H9 (cell line): ENCODE data around the gene ACADL. TPM values are rescaled to one million over a fixed set of nuclear protein-coding genes. Genes with fewer than 3 reads are reported as not detected.

Source experiments
- DNase-seq: peaks from one replicate; pipeline ENCODE4 v3.0.0-alpha.2; 2017
- H2AFZ ChIP-seq: one replicate; pipeline ENCODE4 v1.6.1; 2013; ENCODE audit warnings: mild to moderate bottlenecking, low read length, control low read depth, moderate library complexity
- H2AK5ac ChIP-seq: 2 replicates; pipeline ENCODE4 v1.6.1; 2013; ENCODE audit warnings: low read length, control low read depth, mixed read lengths; ENCODE audit not compliant: insufficient read length
- H2BK120ac ChIP-seq: one replicate; pipeline ENCODE4 v1.6.1; 2013; ENCODE audit warnings: low read depth, mild to moderate bottlenecking, low read length, control low read depth, inconsistent platforms; ENCODE audit not compliant: poor library complexity, severe bottlenecking
- H2BK12ac ChIP-seq: 2 replicates; pipeline ENCODE4 v1.6.1; 2013; ENCODE audit warnings: low read length, control low read depth, mixed read lengths, low read depth; ENCODE audit not compliant: insufficient read length
- H2BK15ac ChIP-seq: 2 replicates; pipeline ENCODE4 v1.6.1; 2013; ENCODE audit warnings: low read depth, low read length, control low read depth
- H2BK20ac ChIP-seq: one replicate; pipeline ENCODE4 v1.6.1; 2013; ENCODE audit warnings: low read depth, mild to moderate bottlenecking, low read length, control low read depth, inconsistent platforms; ENCODE audit not compliant: poor library complexity, severe bottlenecking
- H2BK5ac ChIP-seq: 2 replicates; pipeline ENCODE4 v1.6.1; 2013; ENCODE audit warnings: low read length, control low read depth, mixed read lengths; ENCODE audit not compliant: insufficient read length
- H3K14ac ChIP-seq: 2 replicates; pipeline ENCODE4 v1.6.1; 2013; ENCODE audit warnings: low read length, control low read depth; ENCODE audit not compliant: insufficient read depth
- H3K18ac ChIP-seq: 2 replicates; pipeline ENCODE4 v1.6.1; 2013; ENCODE audit warnings: low read depth, mild to moderate bottlenecking, mixed read lengths, low read length, control low read depth; ENCODE audit not compliant: insufficient read length
- H3K23ac ChIP-seq: 2 replicates; pipeline ENCODE4 v1.6.1; 2013; ENCODE audit warnings: low read length, control low read depth, mixed read lengths, low read depth; ENCODE audit not compliant: insufficient read length
- H3K23me2 ChIP-seq: 2 replicates; pipeline ENCODE4 v1.6.1; 2013; ENCODE audit warnings: low read depth, mild to moderate bottlenecking, mixed read lengths, low read length, control low read depth; ENCODE audit not compliant: insufficient read length, poor library complexity, severe bottlenecking
- H3K27ac ChIP-seq: 2 replicates; pipeline ENCODE4 v1.5.1; 2013; ENCODE audit warnings: low read length, control low read depth, mixed read lengths, low read depth; ENCODE audit not compliant: insufficient read length
- H3K27me3 ChIP-seq: 2 replicates; pipeline ENCODE4 v1.6.1; 2013; ENCODE audit warnings: low read length, control low read depth, inconsistent platforms; ENCODE audit not compliant: insufficient read depth
- H3K4ac ChIP-seq: 2 replicates; pipeline ENCODE4 v1.6.1; 2013; ENCODE audit warnings: low read depth, mild to moderate bottlenecking, control low read depth, inconsistent platforms, low read length, moderate library complexity
- H3K4me1 ChIP-seq: 2 replicates; pipeline ENCODE4 v1.6.1; 2013; ENCODE audit warnings: low read length, control low read depth, inconsistent platforms; ENCODE audit not compliant: insufficient read depth
- H3K4me2 ChIP-seq: 2 replicates; pipeline ENCODE4 v1.6.1; 2013; ENCODE audit warnings: low read length, control low read depth, mixed read lengths; ENCODE audit not compliant: insufficient read length, insufficient read depth
- H3K56ac ChIP-seq: 2 replicates; pipeline ENCODE4 v1.6.1; 2013; ENCODE audit warnings: low read depth, mild to moderate bottlenecking, mixed read lengths, low read length, control low read depth; ENCODE audit not compliant: insufficient read length
- H3K79me1 ChIP-seq: 2 replicates; pipeline ENCODE4 v1.6.1; 2013; ENCODE audit warnings: low read depth, mild to moderate bottlenecking, moderate library complexity, low read length, control low read depth, inconsistent platforms; ENCODE audit not compliant: insufficient read depth, poor library complexity, severe bottlenecking
- H3K79me2 ChIP-seq: 2 replicates; pipeline ENCODE4 v1.6.1; 2013; ENCODE audit warnings: low read length, control low read depth, inconsistent platforms; ENCODE audit not compliant: insufficient read depth
- H3K9ac ChIP-seq: 2 replicates; pipeline ENCODE4 v1.6.1; 2013; ENCODE audit warnings: low read length, control low read depth, mixed read lengths; ENCODE audit not compliant: insufficient read length; ENCODE audit errors: extremely low read depth
- H3K9me3 ChIP-seq: one replicate; pipeline ENCODE4 v1.6.1; 2013; ENCODE audit warnings: low read depth, low read length, inconsistent platforms; ENCODE audit not compliant: control insufficient read depth
- H3T11ph ChIP-seq: one replicate; pipeline ENCODE4 v1.6.1; 2013; ENCODE audit warnings: mild to moderate bottlenecking, low read length, control low read depth, inconsistent platforms
- H4K20me1 ChIP-seq: one replicate; pipeline ENCODE4 v1.6.1; 2013; ENCODE audit not compliant: control insufficient read depth, insufficient read length, insufficient read depth
- H4K5ac ChIP-seq: 2 replicates; pipeline ENCODE4 v1.6.1; 2013; ENCODE audit warnings: low read depth, mild to moderate bottlenecking, mixed read lengths, low read length, control low read depth; ENCODE audit not compliant: insufficient read length
- H4K8ac ChIP-seq: replicated peaks from 2 replicates; pipeline ENCODE4 v1.6.1; 2013; ENCODE audit warnings: low read length, control low read depth, mixed read lengths, low read depth; ENCODE audit not compliant: insufficient read length
- H4K91ac ChIP-seq: 2 replicates; pipeline ENCODE4 v1.6.1; 2013; ENCODE audit warnings: low read depth, mild to moderate bottlenecking, moderate library complexity, mixed read lengths, low read length, control low read depth; ENCODE audit not compliant: insufficient read length
- H3K27ac Mint-ChIP-seq, 3 experiments: 2 replicates in 2 of 3; 3 replicates in 1 of 3; pipeline ENCODE4 v1.8.0; 2020 to 2021; ENCODE audit warnings: mixed read lengths in 3 of 3, mild to moderate bottlenecking in 1 of 3, moderate library complexity in 1 of 3
- H3K27me3 Mint-ChIP-seq: 2 replicates; pipeline ENCODE4 v1.8.0; 2021; ENCODE audit warnings: low read depth, mild to moderate bottlenecking, moderate library complexity, mixed read lengths
- H3K36me3 Mint-ChIP-seq, 3 experiments: 2 replicates in 2 of 3; 3 replicates in 1 of 3; pipeline ENCODE4 v1.8.0; 2020 to 2021; ENCODE audit warnings: low read depth in 3 of 3, mixed read lengths in 3 of 3; ENCODE audit not compliant: insufficient read depth in 1 of 3
- H3K4me1 Mint-ChIP-seq, 2 experiments: 2 replicates each; pipeline ENCODE4 v1.8.0; 2020; ENCODE audit warnings: mixed read lengths in 2 of 2
- H3K4me3 Mint-ChIP-seq, 2 experiments: 2 replicates in 1 of 2; 3 replicates in 1 of 2; pipeline ENCODE4 v1.8.0; 2020 to 2021; ENCODE audit warnings: mild to moderate bottlenecking in 2 of 2, mixed read lengths in 2 of 2, moderate library complexity in 1 of 2
- H3K9me3 Mint-ChIP-seq, 2 experiments: 2 replicates in 1 of 2; 3 replicates in 1 of 2; pipeline ENCODE4 v1.8.0; 2020; ENCODE audit warnings: mild to moderate bottlenecking in 2 of 2, mixed read lengths in 2 of 2, moderate library complexity in 1 of 2
- CTCF ChIP-seq: fragments of 200-600 bp; sonication (generic); conservative IDR thresholded peaks from 3 replicates; pipeline ENCODE4 v1.8.0; 2021; ENCODE audit warnings: antibody characterized with exemption, mild to moderate bottlenecking
- total RNA-seq: library from RNA; stranded (reverse); gene quantifications from 2 replicates; pipeline ENCODE4 v1.2.1, GENCODE V29; 2021

The ACADL gene
- total RNA-seq, 1 experiment from 2014 or later, result 0.26 TPM

GRCh38 chr2:210230984-210231383, 5.7 kb upstream of the ACADL start:
- no peak overlapping the region for H2AFZ ChIP-seq
- H2AK5ac ChIP-seq, result no peak overlapping the region
- H3K27me3 Mint-ChIP-seq, result peaks cover 14% of the 10 kb centered on the region
- H3K23ac ChIP-seq, result no peak overlapping the region
- no peak overlapping the region for H3K18ac ChIP-seq
- no peaks in the 10 kb centered on the region for H3K79me1 ChIP-seq
- peaks cover 6 to 16% of the 10 kb centered on the region in 2 experiments for H3K4me1 Mint-ChIP-seq
- no peak overlapping the region for H4K8ac ChIP-seq
- no peak overlapping the region for H3K14ac ChIP-seq
- H3K36me3 Mint-ChIP-seq, result no peaks in the 10 kb centered on the region; a peak in 1 of 7 replicates
- no peak overlapping the region for H3K4me3 Mint-ChIP-seq
- H3K4me2 ChIP-seq, result no peak overlapping the region
- H3K9me3 ChIP-seq, result no peaks in the 10 kb centered on the region
- H4K20me1 ChIP-seq, result no peaks in the 10 kb centered on the region
- H3K27ac ChIP-seq, result no peak overlapping the region
- no peaks in the 10 kb centered on the region for H3K23me2 ChIP-seq
- TF ChIP-seq CTCF, result no peak
- no peak overlapping the region for H4K5ac ChIP-seq
- no peak for DNase-seq
- no peak overlapping the region for H3K27ac Mint-ChIP-seq
- H2BK20ac ChIP-seq, result no peak overlapping the region
- H3T11ph ChIP-seq, result no peak overlapping the region
- H3K79me2 ChIP-seq, result no peaks in the 10 kb centered on the region
- H3K4ac ChIP-seq, result no peak overlapping the region
- no peaks in the 10 kb centered on the region for H3K4me1 ChIP-seq
- no peaks in the 10 kb centered on the region for H3K9me3 Mint-ChIP-seq
- no peak overlapping the region for H3K9ac ChIP-seq
- no peak overlapping the region for H2BK5ac ChIP-seq
- H2BK15ac ChIP-seq, result no peak overlapping the region
- no peak overlapping the region for H4K91ac ChIP-seq
- H3K27me3 ChIP-seq, result no peaks in the 10 kb centered on the region; the same call in 1 of the 2 replicates
- no peak overlapping the region for H3K56ac ChIP-seq
- no peak overlapping the region for H2BK12ac ChIP-seq
- H2BK120ac ChIP-seq, result no peak overlapping the region
